ENCODE results near the gene ATP8B4. TPM values are rescaled to one million over a fixed set of nuclear protein-coding genes. Genes with fewer than 3 reads are reported as not detected.

Gene ATP8B4
- total and polyA plus RNA-seq, 3 experiments from 2014 or later: 0.23 to 8.9 (median 8.5) TPM

- H3K27me3 Mint-ChIP-seq: peaks cover 0 to 1% of the 10 kb centered on the region in 2 donors
- Histone ChIP-seq H3K36me3 (ENCODE audit: insufficient read depth, low read length) (no peaks in the 10 kb centered on the region), H3K4me1 (ENCODE audit: insufficient read depth, low read length) (no peaks in the 10 kb centered on the region), H3K9me3 (ENCODE audit: low read length) (no peaks in the 10 kb centered on the region), H3K27me3 (ENCODE audit: insufficient read depth, low read length, poor library complexity, severe bottlenecking) (no peaks in the 10 kb centered on the region), H3K27ac (ENCODE audit: low read depth, low read length) (no peak overlapping the region), H3K4me3 (ENCODE audit: low read length) (no peak overlapping the region)
- H3K4me3 Mint-ChIP-seq: no peak overlapping the region
- ChIA-PET CTCF (no interaction called here), POLR2A (no interaction called here)
- no peak overlapping the region for H3K27ac Mint-ChIP-seq
- peaks cover 0 to 4% (median 0%) of the 10 kb centered on the region in 5 donors for H3K9me3 Mint-ChIP-seq
- no peaks in the 10 kb centered on the region for H3K36me3 Mint-ChIP-seq
- no peaks in the 10 kb centered on the region for H3K4me1 Mint-ChIP-seq
- DNase-seq: no peak
These were observed 288.6 kb downstream of the ATP8B4 start for GRCh38 chr15:49830391-49830790.

GRCh38 chr15:49827311-49827710, 291.7 kb downstream of the ATP8B4 start:
- no peak for DNase-seq
- H3K27me3 ChIP-seq (ENCODE audit: insufficient read depth, low read length, poor library complexity, severe bottlenecking): no peaks in the 10 kb centered on the region

GRCh38 chr15:49826640-49827234, 292.3 kb downstream of the ATP8B4 start:
- H3K27ac ChIP-seq (ENCODE audit: low read depth, low read length): no peak overlapping the region
- ChIA-PET CTCF (no interaction called here), POLR2A (no interaction called here)
- Mint-ChIP-seq H3K4me1 (no peaks in the 10 kb centered on the region), H3K4me3 (no peak overlapping the region), H3K27ac (no peak overlapping the region), H3K9me3 (peaks cover 0 to 4% (median 0%) of the 10 kb centered on the region in 5 donors), H3K27me3 (peaks cover 4% of the 10 kb centered on the region in 2 donors), H3K36me3 (no peaks in the 10 kb centered on the region)
- no peaks in the 10 kb centered on the region for H3K9me3 ChIP-seq (ENCODE audit: low read length)
- H3K36me3 ChIP-seq (ENCODE audit: insufficient read depth, low read length): no peaks in the 10 kb centered on the region
- DNase-seq: no peak
- no peak overlapping the region for H3K4me3 ChIP-seq (ENCODE audit: low read length)
- no peaks in the 10 kb centered on the region for H3K27me3 ChIP-seq (ENCODE audit: insufficient read depth, low read length, poor library complexity, severe bottlenecking)
- no peaks in the 10 kb centered on the region for H3K4me1 ChIP-seq (ENCODE audit: insufficient read depth, low read length)

More at GRCh38 chr15:49827311-49827710, 291.7 kb downstream of the ATP8B4 start:
- H3K9me3 Mint-ChIP-seq: peaks cover 0 to 4% (median 0%) of the 10 kb centered on the region in 5 donors
- Histone ChIP-seq H3K4me1 (ENCODE audit: insufficient read depth, low read length) (no peaks in the 10 kb centered on the region), H3K9me3 (ENCODE audit: low read length) (no peaks in the 10 kb centered on the region), H3K36me3 (ENCODE audit: insufficient read depth, low read length) (no peaks in the 10 kb centered on the region), H3K27ac (ENCODE audit: low read depth, low read length) (no peak overlapping the region), H3K4me3 (ENCODE audit: low read length) (no peak overlapping the region)
- no peak overlapping the region for H3K27ac Mint-ChIP-seq
- peaks cover 4% of the 10 kb centered on the region in 2 donors for H3K27me3 Mint-ChIP-seq
- CTCF ChIA-PET: no interaction called here
- POLR2A ChIA-PET: no interaction called here
- no peaks in the 10 kb centered on the region for H3K4me1 Mint-ChIP-seq
- no peak overlapping the region for H3K4me3 Mint-ChIP-seq
- H3K36me3 Mint-ChIP-seq: no peaks in the 10 kb centered on the region

GRCh38 chr15:49824775-49825099, 294.3 kb downstream of the ATP8B4 start:
- Mint-ChIP-seq H3K27me3 (peaks cover 3 to 4% of the 10 kb centered on the region in 2 donors), H3K27ac (no peak overlapping the region), H3K4me1 (no peaks in the 10 kb centered on the region), H3K36me3 (no peaks in the 10 kb centered on the region), H3K4me3 (no peak overlapping the region), H3K9me3 (peaks cover 0 to 4% (median 0%) of the 10 kb centered on the region in 5 donors)
- ChIA-PET POLR2A (no interaction called here), CTCF (no interaction called here)
- no peak for DNase-seq
- Histone ChIP-seq H3K36me3 (ENCODE audit: insufficient read depth, low read length) (no peaks in the 10 kb centered on the region), H3K4me1 (ENCODE audit: insufficient read depth, low read length) (no peaks in the 10 kb centered on the region), H3K27me3 (ENCODE audit: insufficient read depth, low read length, poor library complexity, severe bottlenecking) (no peaks in the 10 kb centered on the region), H3K9me3 (ENCODE audit: low read length) (no peaks in the 10 kb centered on the region), H3K4me3 (ENCODE audit: low read length) (no peak overlapping the region), H3K27ac (ENCODE audit: low read depth, low read length) (no peak overlapping the region)

- POLR2A ChIA-PET: no interaction called here
- Mint-ChIP-seq H3K4me3 (no peak overlapping the region), H3K36me3 (no peaks in the 10 kb centered on the region), H3K4me1 (no peaks in the 10 kb centered on the region), H3K27ac (no peak overlapping the region), H3K9me3 (peaks cover 0 to 4% (median 0%) of the 10 kb centered on the region in 5 donors), H3K27me3 (peaks cover 3 to 4% of the 10 kb centered on the region in 2 donors)
- H3K4me1 ChIP-seq (ENCODE audit: insufficient read depth, low read length): no peaks in the 10 kb centered on the region
- no peaks in the 10 kb centered on the region for H3K9me3 ChIP-seq (ENCODE audit: low read length)
- no peaks in the 10 kb centered on the region for H3K27me3 ChIP-seq (ENCODE audit: insufficient read depth, low read length, poor library complexity, severe bottlenecking)
- CTCF ChIA-PET: no interaction called here
- no peak overlapping the region for H3K27ac ChIP-seq (ENCODE audit: low read depth, low read length)
- no peak overlapping the region for H3K4me3 ChIP-seq (ENCODE audit: low read length)
- DNase-seq: no peak
- no peaks in the 10 kb centered on the region for H3K36me3 ChIP-seq (ENCODE audit: insufficient read depth, low read length)
These were observed 294.9 kb downstream of the ATP8B4 start for GRCh38 chr15:49823987-49824774.

GRCh38 chr15:49817100-49817499, 301.9 kb downstream of the ATP8B4 start:
- Mint-ChIP-seq H3K27me3 (no peaks in the 10 kb centered on the region), H3K27ac (no peak overlapping the region), H3K9me3 (no peaks in the 10 kb centered on the region), H3K36me3 (peaks cover 0 to 2% (median 0%) of the 10 kb centered on the region in 3 donors), H3K4me3 (no peak overlapping the region), H3K4me1 (peaks cover 7 to 9% (median 7%) of the 10 kb centered on the region in 3 donors)
- Histone ChIP-seq H3K27ac (ENCODE audit: low read depth, low read length) (no peak overlapping the region), H3K4me3 (ENCODE audit: low read length) (no peak overlapping the region), H3K4me1 (ENCODE audit: insufficient read depth, low read length) (no peaks in the 10 kb centered on the region), H3K27me3 (ENCODE audit: insufficient read depth, low read length, poor library complexity, severe bottlenecking) (no peaks in the 10 kb centered on the region), H3K36me3 (ENCODE audit: insufficient read depth, low read length) (no peaks in the 10 kb centered on the region), H3K9me3 (ENCODE audit: low read length) (no peaks in the 10 kb centered on the region)
- no peak for DNase-seq
- CTCF ChIA-PET: no interaction called here
- POLR2A ChIA-PET: no interaction called here

- no peaks in the 10 kb centered on the region for H3K9me3 Mint-ChIP-seq
- peak overlapping the region in 1 of 8 donors; percentile 77 for H3K27ac Mint-ChIP-seq
- H3K4me1 ChIP-seq (ENCODE audit: insufficient read depth, low read length): no peaks in the 10 kb centered on the region
- no peak overlapping the region for H3K4me3 ChIP-seq (ENCODE audit: low read length)
- H3K36me3 ChIP-seq (ENCODE audit: insufficient read depth, low read length): no peaks in the 10 kb centered on the region
- no peak for DNase-seq
- H3K27me3 ChIP-seq (ENCODE audit: insufficient read depth, low read length, poor library complexity, severe bottlenecking): no peaks in the 10 kb centered on the region
- no peak overlapping the region for H3K4me3 Mint-ChIP-seq
- no peak overlapping the region for H3K27ac ChIP-seq (ENCODE audit: low read depth, low read length)
- peaks cover 0 to 2% (median 0%) of the 10 kb centered on the region in 3 donors for H3K36me3 Mint-ChIP-seq
- ChIA-PET POLR2A (no interaction called here), CTCF (no interaction called here)
- peaks cover 7 to 9% (median 7%) of the 10 kb centered on the region in 3 donors for H3K4me1 Mint-ChIP-seq
- H3K27me3 Mint-ChIP-seq: no peaks in the 10 kb centered on the region
- H3K9me3 ChIP-seq (ENCODE audit: low read length): no peaks in the 10 kb centered on the region
These were observed 303.1 kb downstream of the ATP8B4 start for GRCh38 chr15:49815950-49816349.

- H3K27ac Mint-ChIP-seq: no peak overlapping the region
- Histone ChIP-seq H3K27ac (ENCODE audit: low read depth, low read length) (no peak overlapping the region), H3K4me1 (ENCODE audit: insufficient read depth, low read length) (no peaks in the 10 kb centered on the region), H3K27me3 (ENCODE audit: insufficient read depth, low read length, poor library complexity, severe bottlenecking) (no peaks in the 10 kb centered on the region), H3K9me3 (ENCODE audit: low read length) (no peaks in the 10 kb centered on the region), H3K36me3 (ENCODE audit: insufficient read depth, low read length) (no peaks in the 10 kb centered on the region), H3K4me3 (ENCODE audit: low read length) (no peak overlapping the region)
- no peak for DNase-seq
- ChIA-PET CTCF (no interaction called here), POLR2A (no interaction called here)
- H3K36me3 Mint-ChIP-seq: peaks cover 0 to 2% (median 0%) of the 10 kb centered on the region in 3 donors
- H3K4me3 Mint-ChIP-seq: no peak overlapping the region
- no peaks in the 10 kb centered on the region for H3K9me3 Mint-ChIP-seq
- H3K4me1 Mint-ChIP-seq: peaks cover 7 to 9% (median 7%) of the 10 kb centered on the region in 3 donors
- no peaks in the 10 kb centered on the region for H3K27me3 Mint-ChIP-seq
These were observed 303.5 kb downstream of the ATP8B4 start for GRCh38 chr15:49815526-49815925.

Data from CD8-positive, alpha-beta memory T cell (primary cell).